HG02852 (cell line): ENCODE data around the gene TRPM5.

Experiments
- ATAC-seq: cut with Tn5 transposase; IDR thresholded peaks from one replicate; pipeline ENCODE4 v1.9.1; 2021; ENCODE audit warnings: mild to moderate bottlenecking, moderate library complexity; ENCODE audit not compliant: unreplicated experiment

Gene TRPM5

GRCh38 chr11:2409611-2410468 is 34.5 kb downstream of the TRPM5 start:
- no peak for ATAC-seq

GRCh38 chr11:2409126-2409525 is 35.2 kb downstream of the TRPM5 start:
- ATAC-seq = no peak

GRCh38 chr11:2408671-2409070 is 35.6 kb downstream of the TRPM5 start:
- ATAC-seq = no peak

- no peak for ATAC-seq
Observed at GRCh38 chr11:2406878-2407410, 37.4 kb downstream of the TRPM5 start.

GRCh38 chr11:2406451-2406850 is 37.9 kb downstream of the TRPM5 start:
- no peak for ATAC-seq

GRCh38 chr11:2404735-2405196 is 39.5 kb downstream of the TRPM5 start:
- ATAC-seq = no peak

- ATAC-seq = no peak
Observed at GRCh38 chr11:2402890-2403645, 41.2 kb downstream of the TRPM5 start.

GRCh38 chr11:2402106-2402505 is 42.2 kb downstream of the TRPM5 start:
- ATAC-seq = no peak

GRCh38 chr11:2401436-2401984 is 42.8 kb downstream of the TRPM5 start:
- no peak for ATAC-seq

- no peak for ATAC-seq
Observed at GRCh38 chr11:2400762-2401435, 43.4 kb downstream of the TRPM5 start.

- ATAC-seq = peak; percentile 80
Observed at GRCh38 chr11:2400069-2400761, 44.1 kb downstream of the TRPM5 start, which contains the start of gene TSSC4. Gene TSSC4, plus strand, starts transcription at chr11:2400750. Its CDS starts 1,884 bp downstream, at chr11:2402634.

GRCh38 chr11:2399488-2400068 is 44.7 kb downstream of the TRPM5 start:
- ATAC-seq = no peak

- no peak for ATAC-seq
Observed at GRCh38 chr11:2398664-2399355, 45.5 kb downstream of the TRPM5 start.

- ATAC-seq = no peak
Observed at GRCh38 chr11:2397005-2397404, 47.3 kb downstream of the TRPM5 start.

- ATAC-seq = no peak
Observed at GRCh38 chr11:2396471-2396870, 47.8 kb downstream of the TRPM5 start.

GRCh38 chr11:2395856-2396255 is 48.5 kb downstream of the TRPM5 start:
- no peak for ATAC-seq

GRCh38 chr11:2395211-2395730 is 49.0 kb downstream of the TRPM5 start:
- no peak for ATAC-seq

GRCh38 chr11:2394818-2395105 is 49.6 kb downstream of the TRPM5 start:
- ATAC-seq = no peak
